ENCODE data around the gene CEP112.

CEP112 gene

GRCh38 chr17:65886315-65887245 lies 305.4 kb downstream of the CEP112 start:
- H3K27ac ChIP-seq, result no peak overlapping the region
- no peak overlapping the region for H3K4me2 ChIP-seq
- no peak for TF ChIP-seq CTCF (conservative IDR thresholded peaks at IDR 0.05; ENCODE audit: low read depth, low read length)

GRCh38 chr17:65885541-65886312 lies 306.2 kb downstream of the CEP112 start:
- no peaks in the 10 kb centered on the region for H3K79me2 ChIP-seq (ENCODE audit: insufficient read depth, low read depth)
- no peaks in the 10 kb centered on the region for H3K36me3 ChIP-seq (ENCODE audit: insufficient read depth)
- no peak overlapping the region for H3K4me2 ChIP-seq
- no peaks in the 10 kb centered on the region for H3K4me1 ChIP-seq (ENCODE audit: low read depth, poor library complexity, severe bottlenecking)
- no peaks in the 10 kb centered on the region for H3K27me3 ChIP-seq (ENCODE audit: insufficient read depth, low read depth)
- H3K4me3 ChIP-seq (IDR thresholded peaks at IDR 0.05; ENCODE audit: insufficient read depth, low read depth, low read length), result no peak overlapping the region
- no peaks in the 10 kb centered on the region for H4K20me1 ChIP-seq (ENCODE audit: insufficient read depth)
- H2AFZ ChIP-seq (ENCODE audit: low read depth), result no peak overlapping the region
- no peak overlapping the region for H3K27ac ChIP-seq
- TF ChIP-seq CTCF (conservative IDR thresholded peaks at IDR 0.05; ENCODE audit: low read depth, low read length), result no peak
- H3K9ac ChIP-seq, result no peak overlapping the region

More at GRCh38 chr17:65886315-65887245, 305.4 kb downstream of the CEP112 start:
- no peak overlapping the region for H2AFZ ChIP-seq (ENCODE audit: low read depth)
- no peaks in the 10 kb centered on the region for H3K27me3 ChIP-seq (ENCODE audit: insufficient read depth, low read depth)
- no peaks in the 10 kb centered on the region for H3K4me1 ChIP-seq (ENCODE audit: low read depth, poor library complexity, severe bottlenecking)
- H3K79me2 ChIP-seq (ENCODE audit: insufficient read depth, low read depth), result no peaks in the 10 kb centered on the region
- H3K36me3 ChIP-seq (ENCODE audit: insufficient read depth), result no peaks in the 10 kb centered on the region
- no peak overlapping the region for H3K4me3 ChIP-seq (IDR thresholded peaks at IDR 0.05; ENCODE audit: insufficient read depth, low read depth, low read length)
- no peak overlapping the region for H3K9ac ChIP-seq
- no peaks in the 10 kb centered on the region for H4K20me1 ChIP-seq (ENCODE audit: insufficient read depth)

GRCh38 chr17:65876985-65877384 lies 314.9 kb downstream of the CEP112 start:
- H3K27me3 ChIP-seq (ENCODE audit: insufficient read depth, low read depth), result no peaks in the 10 kb centered on the region
- H2AFZ ChIP-seq (ENCODE audit: low read depth), result no peak overlapping the region
- H3K27ac ChIP-seq, result no peak overlapping the region
- no peak overlapping the region for H3K4me2 ChIP-seq
- TF ChIP-seq CTCF (conservative IDR thresholded peaks at IDR 0.05; ENCODE audit: low read depth, low read length), result no peak
- no peaks in the 10 kb centered on the region for H3K4me1 ChIP-seq (ENCODE audit: low read depth, poor library complexity, severe bottlenecking)
- no peak overlapping the region for H3K4me3 ChIP-seq (IDR thresholded peaks at IDR 0.05; ENCODE audit: insufficient read depth, low read depth, low read length)
- no peak overlapping the region for H3K9ac ChIP-seq
- no peaks in the 10 kb centered on the region for H4K20me1 ChIP-seq (ENCODE audit: insufficient read depth)
- no peaks in the 10 kb centered on the region for H3K36me3 ChIP-seq (ENCODE audit: insufficient read depth)
- no peaks in the 10 kb centered on the region for H3K79me2 ChIP-seq (ENCODE audit: insufficient read depth, low read depth)

GRCh38 chr17:65868881-65869280 lies 323.1 kb downstream of the CEP112 start:
- H3K4me1 ChIP-seq (ENCODE audit: low read depth, poor library complexity, severe bottlenecking), result no peaks in the 10 kb centered on the region

More at GRCh38 chr17:65868881-65869280, 323.1 kb downstream of the CEP112 start:
- no peak for TF ChIP-seq CTCF (conservative IDR thresholded peaks at IDR 0.05; ENCODE audit: low read depth, low read length)
- H4K20me1 ChIP-seq (ENCODE audit: insufficient read depth), result no peaks in the 10 kb centered on the region
- no peak overlapping the region for H3K9ac ChIP-seq
- H3K4me2 ChIP-seq, result no peak overlapping the region
- no peak overlapping the region for H2AFZ ChIP-seq (ENCODE audit: low read depth)
- no peak overlapping the region for H3K4me3 ChIP-seq (IDR thresholded peaks at IDR 0.05; ENCODE audit: insufficient read depth, low read depth, low read length)
- no peaks in the 10 kb centered on the region for H3K79me2 ChIP-seq (ENCODE audit: insufficient read depth, low read depth)
- H3K27ac ChIP-seq, result no peak overlapping the region
- no peaks in the 10 kb centered on the region for H3K36me3 ChIP-seq (ENCODE audit: insufficient read depth)
- no peaks in the 10 kb centered on the region for H3K27me3 ChIP-seq (ENCODE audit: insufficient read depth, low read depth)
